Fibroblast of peridontal ligament (primary cell): ENCODE data around the gene CRYBA2.

Experiments used
- DNase-seq: peaks from one replicate; pipeline ENCODE4 v3.0.0-alpha.2; 2010; ENCODE audit errors: extremely low read depth

The CRYBA2 gene

DNA sequence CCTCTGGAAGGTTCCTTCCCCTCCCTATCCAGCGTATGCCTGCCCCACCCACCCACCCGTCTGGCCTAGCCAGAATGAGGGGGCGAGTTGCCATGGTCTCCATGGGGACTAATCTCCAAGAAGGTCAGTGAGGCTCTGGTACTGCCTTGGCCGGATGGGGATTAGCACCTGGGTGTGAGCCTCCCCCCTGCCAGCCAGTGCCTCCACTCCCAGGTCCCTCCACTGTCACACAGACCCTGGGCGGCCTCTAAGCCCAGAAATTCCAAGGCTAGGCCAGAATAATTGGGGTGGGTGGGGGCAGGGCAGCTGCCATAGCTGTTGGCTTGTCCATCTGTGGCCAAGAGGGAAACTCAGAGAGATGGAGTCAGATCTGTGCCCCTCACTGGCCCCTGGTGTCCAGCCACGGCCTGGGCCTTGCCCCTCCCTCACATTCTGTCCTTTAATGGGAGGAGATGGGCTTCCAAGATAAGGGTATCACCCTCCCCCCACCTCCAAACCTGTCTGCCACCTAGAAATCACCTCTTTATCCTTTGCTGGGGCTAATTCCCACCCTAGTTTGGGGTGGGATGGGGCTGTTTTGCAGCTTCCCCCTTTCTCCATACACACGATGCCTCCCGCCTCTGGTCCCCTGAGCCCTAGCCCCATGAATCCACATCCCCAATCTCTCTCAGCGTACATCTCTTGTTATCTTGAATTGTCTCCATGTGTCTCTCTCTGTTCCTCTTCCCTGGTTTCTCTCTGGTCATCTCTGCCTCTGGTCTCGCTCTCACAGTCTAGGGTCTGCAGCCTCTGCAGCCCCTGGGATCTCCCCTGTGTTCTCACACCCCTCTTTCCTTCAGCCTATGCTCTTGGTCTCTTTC is 6.0 kb upstream of the CRYBA2 start:
- DNase-seq, result no peak

DNA sequence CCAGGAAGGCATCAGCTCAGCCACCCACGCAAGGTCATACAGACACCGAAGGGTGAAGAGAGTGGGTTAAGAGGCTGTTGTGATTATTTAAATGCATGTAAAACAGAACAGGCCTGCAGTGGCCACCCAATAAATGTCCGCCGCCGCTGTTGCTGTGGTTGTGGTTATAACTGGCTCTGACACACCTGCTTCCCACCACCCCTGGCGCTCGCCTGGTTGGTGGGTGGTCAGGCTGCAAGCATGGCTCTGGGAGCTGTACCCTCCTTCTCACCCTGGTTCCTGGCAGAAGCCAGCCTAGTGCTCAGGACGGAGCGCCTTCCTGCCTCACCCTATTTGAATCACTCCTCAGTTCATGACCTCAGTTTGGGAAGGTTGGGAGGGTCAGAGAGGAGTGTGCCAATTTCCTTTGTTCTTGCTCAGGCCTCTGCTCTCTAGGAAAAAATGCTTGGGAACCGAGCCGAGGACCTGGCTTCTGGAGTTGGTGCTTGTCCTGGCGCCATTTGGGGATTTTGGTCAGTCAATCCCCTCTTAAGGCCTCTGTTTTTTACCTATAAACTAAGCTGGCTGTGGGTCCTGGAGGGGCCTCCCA is 5.3 kb upstream of the CRYBA2 start:
- no peak for DNase-seq

DNA sequence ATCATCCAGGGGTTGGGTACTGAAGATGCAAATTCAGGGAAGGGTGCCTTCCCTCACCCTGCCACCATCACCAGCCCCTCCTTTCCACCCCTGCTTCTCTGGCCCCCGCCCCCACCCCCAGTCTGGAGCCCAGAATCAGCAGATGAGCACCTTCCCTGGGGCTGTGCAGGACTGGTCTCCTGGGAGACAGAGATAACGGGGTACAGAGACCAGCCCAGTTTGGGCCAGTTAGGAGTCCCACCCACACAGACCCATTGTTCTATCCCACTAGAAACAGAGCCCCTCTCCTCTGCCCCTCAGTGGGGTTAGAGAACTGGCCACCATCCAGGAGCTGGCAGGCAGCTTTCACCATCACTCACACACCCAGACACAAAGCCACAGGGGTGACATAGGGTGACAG is 4.5 kb upstream of the CRYBA2 start:
- DNase-seq, result no peak

DNA sequence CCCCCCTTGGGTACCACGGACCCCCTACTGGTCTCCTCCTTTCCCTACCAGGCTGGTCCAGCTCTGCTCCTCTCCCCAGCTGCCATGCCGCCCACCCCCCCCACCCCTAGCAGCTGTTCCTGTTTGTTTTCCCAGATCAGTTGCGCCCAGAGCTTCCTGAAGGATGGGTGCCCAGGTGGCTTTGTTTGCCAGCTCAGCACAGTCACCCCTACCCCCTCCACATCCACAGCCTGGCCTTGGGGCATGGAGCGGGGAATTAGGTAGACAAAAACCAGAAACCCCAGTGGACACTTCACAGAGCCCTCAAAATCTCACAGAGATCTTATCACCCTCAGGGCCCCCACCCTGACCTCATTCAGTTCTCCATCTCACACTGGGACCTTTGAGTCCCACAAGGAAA is 3.7 kb upstream of the CRYBA2 start:
- DNase-seq, result no peak

DNA sequence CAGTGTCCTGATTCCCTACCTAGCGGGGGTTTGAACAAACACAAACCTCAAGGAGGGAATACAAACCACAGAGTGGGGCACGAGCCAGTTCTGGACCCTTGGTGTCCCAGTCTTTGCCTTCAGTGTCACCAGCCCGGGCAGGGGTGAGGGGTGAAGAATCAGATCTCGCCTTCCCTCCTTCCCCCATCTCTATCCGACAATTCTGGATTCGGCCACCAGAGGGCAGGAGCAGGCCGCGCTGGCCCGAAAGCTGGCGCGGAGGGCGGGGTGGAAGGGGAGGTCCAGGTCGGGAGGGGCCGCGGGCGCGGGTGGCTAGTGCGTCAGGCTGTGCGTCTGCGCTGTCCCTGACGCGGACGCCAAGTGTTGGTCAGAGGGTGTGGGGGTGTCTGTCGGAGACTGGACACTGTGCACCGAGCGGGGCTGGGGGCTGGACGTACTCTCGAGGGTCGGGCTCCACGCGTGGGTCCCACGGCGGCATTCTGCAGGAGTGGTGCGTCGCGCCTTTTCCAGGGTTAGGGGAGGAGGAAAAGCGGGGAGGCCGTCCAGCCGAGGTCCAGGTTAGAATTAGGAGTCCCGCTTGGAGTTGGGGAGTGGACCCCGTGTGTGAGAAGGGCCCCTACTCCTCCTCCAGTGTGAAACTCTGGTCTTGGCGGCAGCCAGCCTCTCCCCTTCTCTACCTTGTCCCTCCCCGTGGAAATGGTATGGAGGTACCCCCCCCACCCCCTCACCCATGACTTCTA is 2.9 kb upstream of the CRYBA2 start:
- DNase-seq, result peak; percentile 58

DNA sequence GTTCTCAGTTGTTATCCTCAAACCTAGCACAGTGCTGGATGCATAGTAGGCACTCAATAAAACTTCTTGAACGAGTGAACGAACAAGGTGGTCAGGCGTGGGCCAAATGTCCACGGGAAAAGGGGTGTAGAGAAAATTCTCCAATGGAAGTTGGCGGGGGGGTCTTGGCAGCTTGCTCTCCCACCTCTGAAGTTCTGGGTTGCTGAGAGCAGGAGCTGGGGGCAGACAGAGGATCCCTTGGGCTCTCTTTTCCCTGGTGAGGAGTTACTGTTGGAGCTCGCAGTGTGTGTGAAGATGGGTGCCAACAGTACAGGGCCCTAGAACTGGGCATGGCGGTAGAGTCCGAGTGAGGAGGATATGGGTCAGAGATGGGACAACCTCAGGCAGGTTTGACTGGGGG is 2.3 kb upstream of the CRYBA2 start:
- no peak for DNase-seq

DNA sequence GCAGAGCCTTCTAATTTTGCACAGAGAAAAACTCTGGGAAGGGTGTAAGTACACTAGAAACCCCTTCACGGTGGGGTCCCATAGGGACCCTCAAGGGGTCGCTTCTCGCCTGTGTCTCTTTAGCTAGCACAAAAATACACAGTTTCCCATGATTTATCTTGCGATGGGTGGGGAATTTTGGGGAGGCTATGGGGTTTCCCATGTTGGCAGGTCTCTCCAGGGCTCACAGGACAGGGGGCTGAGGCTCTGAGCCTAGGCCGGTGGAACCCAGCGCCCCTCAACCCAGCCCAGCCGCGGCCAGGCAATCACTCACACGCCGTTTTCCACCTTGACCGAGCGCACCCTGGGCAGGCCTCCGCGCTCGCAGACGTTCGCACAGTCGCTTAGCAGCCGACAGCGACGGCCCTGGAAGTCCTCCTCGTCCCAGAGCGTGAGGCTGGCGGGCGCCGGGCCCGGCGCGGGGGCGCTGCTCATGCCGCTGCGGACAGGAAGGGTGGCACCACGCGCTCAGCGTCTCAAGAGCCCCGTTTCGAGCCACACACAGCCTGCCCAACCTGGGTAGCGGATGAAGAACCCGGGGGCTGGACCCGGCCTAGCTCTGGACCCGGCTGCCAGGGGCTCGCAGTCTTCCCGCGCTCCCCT is 398 bp downstream of the CRYBA2 start:
- no peak for DNase-seq

DNA sequence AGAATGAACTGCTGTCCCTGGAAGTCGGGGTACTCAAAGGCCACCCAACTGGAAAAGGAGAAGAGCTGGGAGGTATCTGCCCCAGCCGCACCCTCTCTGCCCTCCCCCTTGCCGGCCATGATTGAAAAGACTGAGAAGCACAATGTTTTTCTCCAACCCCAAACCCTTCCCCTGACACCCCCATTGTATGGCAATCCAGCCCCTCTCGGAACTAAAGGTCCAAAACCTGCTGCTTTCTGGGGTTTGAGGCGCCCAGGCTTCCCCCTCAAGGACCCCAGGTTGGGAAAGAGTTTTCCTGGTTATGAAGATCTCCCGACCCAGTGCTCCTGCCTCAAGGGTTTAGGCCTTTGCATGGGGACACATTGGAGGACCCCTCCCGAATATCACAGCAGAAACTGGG is 1.0 kb downstream of the CRYBA2 start:
- no peak for DNase-seq

DNA sequence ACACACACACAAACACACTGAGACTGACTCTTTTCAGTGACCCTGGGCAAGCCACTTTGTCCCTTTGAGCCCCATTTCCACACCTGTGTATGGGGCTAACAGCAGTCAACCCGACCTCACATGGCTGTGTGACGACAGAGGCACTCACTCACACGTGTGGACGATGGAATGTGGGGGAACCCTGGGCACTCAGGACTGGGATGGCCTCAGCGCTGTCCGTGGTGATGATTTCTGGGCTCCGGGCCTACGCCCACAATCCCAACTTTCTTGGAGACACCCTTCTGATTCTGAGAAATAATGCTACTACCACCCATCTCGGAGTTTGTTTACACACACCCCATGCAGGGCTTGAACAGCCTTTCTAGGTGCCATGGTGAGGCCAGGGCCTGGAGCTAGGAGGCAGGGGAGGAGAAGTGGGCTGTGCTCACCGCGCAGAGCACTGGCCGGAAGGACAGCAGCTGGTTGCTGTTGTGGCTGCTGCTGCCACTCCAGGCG is 1.5 kb downstream of the CRYBA2 start:
- DNase-seq, result peak; percentile 15

DNA sequence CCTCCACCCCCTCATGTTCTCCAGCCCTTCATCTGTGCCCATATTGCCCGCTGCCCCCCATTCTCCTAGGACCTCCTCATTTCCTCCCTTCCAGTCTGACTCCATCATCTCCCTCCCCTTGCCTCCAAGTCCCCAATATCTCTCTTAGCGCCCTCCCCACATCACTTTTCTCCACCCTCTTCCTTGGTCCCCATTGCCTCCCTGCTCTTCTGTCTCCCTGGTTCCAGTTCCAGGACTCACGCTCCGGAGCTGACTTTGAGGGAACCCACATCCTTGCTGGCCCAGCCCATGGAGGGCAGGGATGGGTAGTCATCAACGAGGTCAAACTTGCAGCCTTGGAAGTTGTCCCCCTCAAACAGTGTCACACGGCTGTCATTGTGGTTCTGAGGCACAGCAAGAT is 2.6 kb downstream of the CRYBA2 start:
- DNase-seq, result no peak

DNA sequence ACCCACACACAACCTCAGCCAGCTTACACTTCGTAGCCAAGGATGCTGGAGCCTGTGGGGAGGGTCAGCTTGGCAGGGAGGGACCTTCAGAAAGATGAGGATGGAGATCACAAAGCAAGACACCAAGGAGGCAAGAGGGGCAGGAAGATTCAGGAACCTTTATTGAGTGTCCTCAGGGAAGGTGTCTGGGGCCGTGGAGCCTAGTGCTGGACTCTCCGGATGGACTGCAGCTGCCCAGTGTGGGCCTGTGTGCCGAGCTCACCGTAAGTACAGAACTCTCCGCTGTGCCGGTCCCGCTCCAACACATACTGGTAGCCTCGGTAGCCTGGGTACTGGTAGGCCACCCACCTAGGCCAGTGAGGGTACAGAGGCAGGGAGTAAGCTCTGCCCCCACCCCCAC is 3.2 kb downstream of the CRYBA2 start:
- no peak for DNase-seq

DNA sequence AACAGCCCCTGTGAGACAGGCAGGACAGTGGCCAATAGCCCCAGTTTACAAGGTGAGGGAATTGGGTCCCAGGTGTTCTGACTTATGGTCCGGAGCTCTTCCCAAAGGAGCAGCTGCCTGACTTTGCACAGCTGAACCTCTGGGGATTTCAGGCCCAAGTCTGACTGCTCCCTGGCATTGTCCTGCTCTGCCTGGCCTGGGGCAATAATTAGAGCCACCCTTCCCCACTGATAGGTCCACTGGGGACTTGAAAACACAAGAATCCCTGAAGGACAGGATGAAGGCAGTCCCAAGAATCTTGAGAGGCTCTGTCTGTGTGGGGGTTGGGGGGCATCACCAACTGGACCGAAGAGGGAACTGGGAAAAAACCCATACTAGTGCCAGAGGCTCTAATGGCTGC is 4.6 kb downstream of the CRYBA2 start:
- no peak for DNase-seq

DNA sequence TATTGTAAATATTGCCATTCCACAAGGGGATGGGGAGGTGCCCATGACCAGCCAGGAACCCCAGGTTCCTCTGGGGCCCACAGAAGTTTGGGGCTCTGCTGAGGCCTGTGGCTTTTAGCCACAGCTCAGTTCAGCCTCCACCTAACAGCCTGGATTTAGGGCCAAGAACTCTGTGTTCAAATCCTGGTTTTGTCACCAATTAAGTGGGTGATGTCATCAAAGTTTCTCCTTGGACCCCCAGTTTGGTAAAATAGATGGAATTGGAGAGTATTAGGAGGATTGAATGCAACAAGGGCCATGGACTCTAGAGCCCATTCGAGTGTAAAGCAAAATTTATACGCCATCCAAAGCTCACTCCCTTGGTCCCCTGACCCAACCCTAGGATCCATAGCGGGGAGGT is 5.1 kb downstream of the CRYBA2 start:
- DNase-seq, result no peak

DNA sequence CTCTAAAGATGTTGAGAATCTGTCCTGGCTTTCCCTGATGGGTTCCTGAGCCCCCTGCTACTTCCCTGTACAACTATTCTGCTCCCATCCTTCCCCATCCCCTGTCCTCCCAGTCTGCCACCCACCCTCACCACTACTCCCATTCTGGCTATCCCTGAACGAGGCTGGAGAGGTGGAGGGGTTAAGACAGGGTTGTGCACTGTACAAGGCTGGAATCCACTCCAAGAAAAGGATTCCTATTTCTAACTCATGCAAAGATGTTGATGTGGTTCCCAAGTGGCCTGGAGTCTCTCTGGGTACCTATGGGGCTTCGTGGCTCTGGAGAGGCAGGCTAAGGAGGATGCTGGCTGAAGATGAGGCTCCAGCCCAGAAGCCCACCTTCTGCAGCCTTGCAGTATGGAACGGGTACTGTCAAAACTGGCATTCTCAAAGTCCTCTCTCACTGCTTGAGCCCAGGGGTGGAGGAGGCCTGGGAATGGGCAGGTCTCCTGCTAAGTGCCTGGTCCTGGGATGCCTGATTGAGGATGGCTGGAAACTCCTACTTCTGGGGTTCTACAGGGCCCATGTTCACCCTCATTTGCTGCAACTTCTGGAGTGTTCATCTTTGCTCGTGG is 7.0 kb downstream of the CRYBA2 start:
- no peak for DNase-seq

DNA sequence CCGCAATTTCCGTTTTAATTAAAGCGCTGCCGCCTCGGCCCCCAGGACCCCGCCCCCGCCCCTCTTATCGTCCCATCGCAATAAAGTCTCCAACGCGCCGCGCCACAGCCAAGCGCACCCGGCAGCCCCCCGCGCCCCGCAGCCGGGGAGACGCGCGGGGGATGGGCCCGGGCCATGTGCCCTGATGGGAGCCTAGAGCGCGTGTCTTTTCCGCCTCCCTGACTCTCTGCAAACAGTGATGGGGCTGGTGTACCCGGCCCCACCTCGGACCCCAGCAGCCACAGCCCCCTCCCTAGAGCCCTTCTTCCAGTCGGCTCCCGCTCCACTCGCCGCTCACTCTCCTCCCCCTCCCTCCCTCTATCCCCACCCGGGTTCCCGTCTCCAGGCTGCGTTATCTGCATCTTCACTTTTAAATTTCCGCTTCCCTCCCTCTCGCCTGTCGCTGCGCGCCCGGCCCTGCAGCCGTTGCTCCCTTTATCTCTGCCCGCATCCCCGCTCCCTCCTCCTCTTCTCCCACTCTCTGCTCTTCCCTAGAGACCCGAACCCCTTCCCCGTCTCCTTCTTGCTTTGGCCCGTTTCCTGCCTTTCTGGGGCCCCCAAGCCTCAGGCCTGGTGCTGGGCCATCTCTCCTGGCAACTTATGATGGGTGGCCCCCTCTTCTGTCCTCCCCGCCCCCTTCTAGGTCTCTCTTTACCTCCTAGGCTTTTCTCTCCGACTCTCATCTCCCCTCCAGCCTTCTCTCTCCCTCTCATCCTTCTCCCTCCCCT is 7.7 kb downstream of the CRYBA2 start:
- no peak for DNase-seq

DNA sequence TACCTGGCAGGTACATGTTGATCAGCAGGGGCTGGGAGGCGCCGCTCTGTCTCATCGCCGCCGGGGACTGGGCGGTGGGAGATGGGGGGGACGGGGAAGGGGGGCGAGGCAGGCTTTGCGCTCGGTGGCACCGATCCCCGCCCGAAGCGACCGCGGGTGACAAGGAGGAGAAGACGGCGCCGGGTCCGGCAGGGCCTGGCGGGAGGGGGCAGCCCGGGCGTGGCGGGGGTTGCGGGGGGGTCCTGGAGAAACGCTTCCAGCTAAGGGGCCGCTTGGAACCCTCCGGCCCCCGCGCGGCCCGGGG is 8.2 kb downstream of the CRYBA2 start, which contains the start of gene FEV:
Gene FEV (minus strand): TSS at position 164 of the 304 bp plus-strand sequence. CDS start 109 bp downstream, at position 55.
- no peak for DNase-seq

DNA sequence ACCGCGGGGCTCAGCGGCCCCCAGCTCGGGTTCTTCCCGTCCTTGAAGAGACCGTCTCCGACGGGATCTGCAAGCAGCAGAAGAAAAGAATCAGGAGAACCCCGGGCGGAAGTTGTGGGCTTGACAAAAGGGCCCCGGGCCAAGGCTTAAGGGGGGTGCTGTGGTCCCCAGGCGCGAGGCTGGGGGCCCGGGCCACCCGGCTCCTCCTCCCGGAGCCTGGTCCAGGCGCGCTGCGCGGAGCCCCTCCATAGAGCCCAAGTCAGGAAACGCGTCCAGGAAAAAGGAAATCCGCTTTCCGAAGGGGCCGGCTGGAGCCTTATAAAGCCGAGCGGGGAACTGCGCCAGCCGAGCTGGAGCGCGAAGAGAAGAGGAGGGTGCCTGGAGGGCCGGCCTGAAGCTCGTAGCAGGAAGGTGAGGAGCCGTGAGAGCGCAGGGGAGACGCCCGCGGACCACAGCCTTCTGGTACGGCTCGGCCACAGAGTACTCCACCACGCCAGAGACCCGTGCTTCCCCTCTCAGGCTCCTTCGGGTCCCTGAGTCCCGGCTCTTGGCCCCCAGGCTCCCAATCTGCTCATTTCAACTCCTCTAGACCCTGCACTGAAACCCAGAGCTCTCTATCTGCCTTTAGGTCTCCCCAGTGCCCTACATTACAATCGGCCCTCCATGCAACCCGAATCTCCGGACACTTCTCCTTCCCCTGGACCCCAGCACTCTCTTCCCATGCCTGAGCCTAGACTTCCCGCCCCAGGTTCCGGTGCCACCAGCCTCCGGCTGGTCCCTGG is 8.8 kb downstream of the CRYBA2 start:
- DNase-seq, result no peak

DNA sequence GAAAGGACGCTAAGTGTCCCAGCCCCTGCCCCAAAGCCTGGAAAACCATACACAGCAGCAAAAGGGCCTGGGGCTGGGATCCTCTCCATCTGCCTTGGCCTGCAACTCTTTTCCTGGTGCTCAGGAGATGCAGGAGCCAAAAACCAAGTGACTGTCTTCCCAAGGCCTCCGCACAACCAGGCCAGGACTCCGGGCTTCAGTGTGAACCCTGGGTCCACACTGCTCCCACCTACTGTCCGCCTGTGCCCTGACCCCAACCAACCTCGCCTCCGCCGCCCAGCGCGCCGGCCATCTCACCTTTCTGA is 9.3 kb downstream of the CRYBA2 start:
- no peak for DNase-seq

DNA sequence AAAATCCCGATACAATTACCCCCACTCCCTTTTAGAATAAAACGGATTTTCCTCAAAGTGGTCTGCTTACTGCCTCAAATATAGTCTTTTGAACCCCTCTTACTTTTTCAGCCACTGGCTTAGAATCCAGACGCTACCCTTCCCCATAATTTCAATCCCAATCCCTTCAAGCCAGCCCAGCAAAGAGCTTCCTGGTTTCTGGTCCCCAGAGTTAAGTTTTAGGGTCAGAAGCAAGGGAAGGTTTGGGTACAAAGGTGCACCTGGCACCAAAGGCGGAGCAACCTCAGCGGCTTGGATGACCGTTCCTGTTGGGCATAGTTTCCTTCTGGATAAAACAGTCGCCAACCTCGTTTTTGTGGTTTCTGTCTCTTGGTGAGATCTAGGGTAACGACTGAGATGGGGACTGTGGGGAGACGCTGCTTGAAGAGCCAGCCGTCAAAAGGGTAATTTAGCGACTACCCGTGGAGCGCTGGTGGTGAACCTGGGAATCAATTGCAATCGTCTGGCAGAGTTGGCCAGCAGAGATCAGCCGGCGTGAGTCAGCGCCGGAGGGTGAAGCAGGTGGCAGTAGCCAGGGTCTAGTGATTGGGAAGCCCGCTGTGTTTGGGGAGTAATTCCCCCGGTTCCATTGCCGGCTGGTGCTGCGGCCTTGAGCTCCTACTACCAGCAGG is 9.8 kb downstream of the CRYBA2 start:
- DNase-seq, result no peak
